T47D (cell line): Measurements from ENCODE around the gene RAD18.

Source experiments
- DNase-seq, 2 experiments: peaks; one replicate each; pipeline versions ENCODE4 v3.0.0 to v3.0.0-alpha.2; 2011 to 2012; ENCODE audit warnings: low read depth in 1 of 2, low spot score in 1 of 2
- JUND ChIP-seq: IDR thresholded peaks from 2 replicates; pipeline ENCODE4 v1.6.1; 2012; ENCODE audit warnings: low read depth
- in situ Hi-C: cut with HindIII; loops from 2 replicates; pipeline ENCODE4 v1.10.0; 2016; ENCODE audit warnings: low sequenced_read_pairs, low pct_unique_long_range_greater_than_20kb

Gene RAD18

GRCh38 chr3:8968375-8968882 is 5.2 kb upstream of the RAD18 start:
- DNase-seq = no peak
- in situ Hi-C loops = no loop called here
- TF ChIP-seq JUND = no peak

DNA sequence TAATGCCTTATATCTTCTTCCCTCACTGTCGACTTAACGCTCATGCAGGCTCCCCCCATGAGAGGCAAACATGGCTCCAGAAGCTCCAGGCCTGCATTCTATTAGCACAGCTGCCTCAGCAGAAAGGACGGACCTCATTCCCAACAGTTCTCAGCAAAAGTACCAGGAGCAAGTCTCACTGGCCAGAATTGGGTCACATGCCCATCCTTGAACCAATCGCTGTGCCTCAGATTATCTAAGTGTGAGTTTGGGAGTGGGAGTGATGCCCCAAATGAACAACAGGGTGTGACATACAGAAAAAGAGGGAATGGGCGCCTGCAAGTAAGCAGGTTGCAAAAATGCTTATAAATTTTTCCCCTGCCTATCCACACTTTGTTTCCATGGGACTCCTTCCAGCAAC is 4.3 kb upstream of the RAD18 start:
- in situ Hi-C loops = no loop called here
- TF ChIP-seq JUND = no peak
- DNase-seq = no peak

- TF ChIP-seq JUND = no peak
- no peak for DNase-seq
- in situ Hi-C loops = no loop called here
Measured at GRCh38 chr3:8966820-8967348, 3.6 kb upstream of the RAD18 start.

- no peak for TF ChIP-seq JUND
- in situ Hi-C loops = no loop called here
- no peak for DNase-seq
Measured at GRCh38 chr3:8966150-8966819, 3.0 kb upstream of the RAD18 start.

GRCh38 chr3:8964436-8965370 is 1.4 kb upstream of the RAD18 start:
- no peak for DNase-seq
- in situ Hi-C loops = no loop called here
- TF ChIP-seq JUND = no peak

DNA sequence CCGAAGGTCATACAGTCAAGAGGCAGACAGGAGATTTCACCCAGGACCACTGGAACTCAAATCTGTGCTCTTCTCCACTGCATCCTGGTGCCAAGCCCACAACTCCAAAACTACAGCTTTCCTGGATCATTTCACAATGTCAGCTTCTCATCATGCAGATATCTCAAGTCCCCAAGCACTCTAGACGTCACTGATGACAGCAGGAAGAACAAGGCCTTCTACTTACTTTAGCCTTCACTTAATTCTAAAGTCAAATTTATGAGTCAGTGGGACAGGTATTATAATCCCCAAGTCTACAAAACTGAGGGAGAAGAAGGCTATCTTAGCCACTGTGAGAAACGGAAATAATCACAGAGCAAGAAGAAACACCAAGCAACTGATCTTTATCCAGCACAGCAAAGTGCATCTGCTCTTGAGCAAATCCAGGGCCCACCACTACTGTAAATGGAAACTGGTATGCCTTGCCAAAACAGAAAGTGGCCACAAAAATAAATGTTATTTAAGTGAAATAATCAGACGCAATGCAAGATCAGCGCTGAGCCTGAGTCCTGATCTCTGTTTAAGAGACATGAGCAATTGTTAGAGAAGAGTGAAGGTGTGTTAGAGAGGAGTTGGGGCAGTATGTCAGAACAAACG is 928 bp downstream of the RAD18 start:
- no peak for TF ChIP-seq JUND
- in situ Hi-C loops = no loop called here
- no peak for DNase-seq

DNA sequence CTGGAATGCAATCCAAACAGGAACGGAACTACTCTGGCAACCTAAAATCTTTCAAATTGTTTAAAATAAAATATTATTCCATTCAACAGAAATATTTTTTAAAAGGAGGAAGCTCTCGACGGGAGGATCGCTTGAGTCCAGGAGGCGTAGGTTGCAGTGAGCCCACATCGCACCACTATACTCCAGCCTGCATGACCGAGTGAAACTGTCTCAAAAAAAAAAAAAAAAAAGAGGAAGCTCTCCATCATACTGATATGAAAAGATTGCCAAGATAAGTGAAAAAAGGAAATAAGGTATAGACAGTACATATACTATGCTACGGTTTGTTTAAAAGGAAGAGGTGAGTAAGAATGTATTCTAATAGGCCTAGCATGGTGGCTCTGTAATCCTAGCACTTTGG is 3.6 kb downstream of the RAD18 start:
- no peak for DNase-seq
- no peak for TF ChIP-seq JUND
- in situ Hi-C loops = no loop called here

DNA sequence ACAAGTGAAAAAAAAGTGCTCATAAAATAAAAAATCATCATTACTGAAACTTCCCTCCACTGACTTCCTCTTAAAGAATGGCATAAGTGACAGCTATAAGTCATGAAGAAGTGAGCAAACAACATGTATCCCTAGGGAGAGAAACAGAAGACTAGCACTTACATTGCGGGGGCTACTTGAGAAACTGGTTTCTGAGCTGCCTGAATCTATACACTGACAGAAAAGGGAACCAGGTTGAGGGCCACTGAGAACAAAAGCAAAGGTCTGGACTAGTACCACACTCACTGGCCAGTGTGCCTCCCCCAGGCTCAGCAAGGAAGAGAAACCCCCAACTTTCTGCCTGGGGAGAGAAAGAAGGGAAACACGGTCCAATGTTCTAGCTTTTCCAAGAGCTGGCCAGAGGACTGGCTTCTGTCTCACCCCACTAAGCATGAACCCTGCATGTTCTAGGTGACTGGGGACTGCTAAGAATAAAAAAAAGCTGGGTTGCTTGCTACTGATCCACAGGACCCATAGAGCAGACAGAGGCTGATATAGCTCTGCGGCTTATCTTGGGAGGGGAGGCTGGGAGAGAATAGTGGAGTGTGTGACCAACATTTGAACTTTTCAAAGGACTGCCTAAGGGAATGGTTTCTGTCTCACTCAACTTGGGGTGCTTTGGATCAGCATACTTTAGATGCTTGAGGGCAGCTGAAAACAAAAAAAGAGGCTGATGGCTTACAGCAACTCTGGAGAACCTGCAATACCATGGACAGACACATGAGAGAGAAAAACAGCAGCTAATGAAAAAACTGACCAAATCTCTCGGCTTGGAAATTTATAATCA is 8.1 kb downstream of the RAD18 start:
- DNase-seq = no peak
- TF ChIP-seq JUND = no peak
- in situ Hi-C loops = no loop called here

DNA sequence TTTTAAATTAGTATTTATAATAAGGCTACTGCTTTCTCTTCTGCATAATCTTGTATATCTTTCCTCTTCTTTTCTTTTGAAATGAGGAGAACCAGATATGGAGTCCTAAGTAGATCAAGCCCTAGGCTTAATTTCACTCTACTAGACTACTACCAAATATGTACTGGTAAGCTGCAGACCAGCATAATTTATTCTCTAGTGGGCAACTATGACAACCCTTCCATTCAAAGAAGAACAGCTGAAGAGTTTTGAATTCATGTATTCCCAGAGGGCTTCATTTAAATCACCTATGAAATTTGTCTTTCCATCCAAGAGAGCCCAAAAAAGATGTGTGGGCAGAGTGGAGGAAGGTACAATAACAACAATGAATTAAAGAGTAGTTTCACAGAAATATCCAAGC is 10.0 kb downstream of the RAD18 start:
- DNase-seq = no peak
- no peak for TF ChIP-seq JUND
- in situ Hi-C loops = no loop called here

DNA sequence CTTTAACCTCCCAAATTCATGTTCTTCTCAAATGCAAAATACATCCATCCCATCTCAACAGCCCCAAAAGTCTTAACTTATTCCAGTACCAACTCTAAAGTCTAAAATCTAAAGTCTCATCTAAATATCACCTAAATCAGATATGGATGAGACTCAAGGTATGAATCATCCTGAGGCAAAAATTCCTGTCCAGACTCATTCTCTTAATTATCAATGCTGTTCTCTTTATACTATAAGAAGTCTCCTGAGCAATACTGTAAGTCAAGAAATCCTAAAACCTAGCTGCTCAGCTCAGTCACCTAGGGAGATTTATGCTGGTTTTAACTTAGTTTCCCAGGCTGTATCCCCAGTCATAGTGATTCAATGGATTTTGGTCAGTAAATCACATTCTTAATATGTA is 11.1 kb downstream of the RAD18 start:
- DNase-seq = no peak
- TF ChIP-seq JUND = no peak
- in situ Hi-C loops = no loop called here

DNA sequence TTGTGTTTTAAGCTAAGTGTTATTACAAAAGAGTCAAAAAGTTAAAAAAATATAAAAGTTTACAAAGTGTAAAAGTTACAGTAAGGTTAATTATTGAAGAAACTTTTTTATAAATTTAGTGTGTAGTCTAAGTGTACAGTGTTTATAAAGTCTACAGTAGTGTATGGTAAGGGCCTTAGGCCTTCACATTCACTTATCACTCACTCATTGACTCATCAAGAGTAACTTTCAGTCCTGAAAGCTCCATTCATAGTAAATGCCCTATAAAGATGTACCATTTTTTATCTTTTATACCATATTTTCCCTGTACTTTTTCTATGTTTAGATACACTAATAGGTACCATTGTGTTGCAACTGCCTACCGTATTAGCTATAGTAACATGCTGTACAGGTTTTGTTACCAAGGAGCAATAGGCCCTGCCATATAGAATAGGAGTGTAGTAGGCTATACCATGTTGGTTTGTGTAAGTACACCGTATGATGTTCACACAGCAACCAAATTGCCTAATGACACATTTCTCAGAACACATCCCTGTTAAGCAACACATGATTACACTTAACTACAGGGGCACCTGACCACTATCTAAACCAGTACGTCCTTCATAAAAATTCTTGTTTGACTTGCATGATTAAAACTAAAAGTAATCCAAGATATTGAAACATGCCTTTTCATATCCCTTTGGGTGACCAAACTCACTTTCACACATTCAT is 17.2 kb downstream of the RAD18 start:
- in situ Hi-C loops = no loop called here
- no peak for TF ChIP-seq JUND
- no peak for DNase-seq
